Mesenteric fat pad (tissue), 1 donor: ENCODE data around the gene CES4A. TPM values are rescaled to one million over a fixed set of nuclear protein-coding genes. Genes with fewer than 3 reads are reported as not detected.
"Not testable (repeated sequence)": the region's sequence is repeated elsewhere in the genome, so short reads cannot be mapped to it uniquely, and the experiment has no call there.

Experiments
- DNase-seq: peaks from one replicate; pipeline ENCODE4 v3.0.0-alpha.2; 2020; ENCODE audit warnings: low spot score
- total RNA-seq: library from RNA; stranded (reverse); fragmentation: NEBNext Ultra II Directional; extraction: Animal tissue kit (Norgen Biotek cat#: 25700); gene quantifications from one replicate; pipeline ENCODE4 v1.2.1, GENCODE V29; 2021
- donor health status: DM: yes; HTN: yes; CAD: no.

Gene CES4A
- total RNA-seq, 1 donor from 2014 or later, result 12.5 TPM

DNA sequence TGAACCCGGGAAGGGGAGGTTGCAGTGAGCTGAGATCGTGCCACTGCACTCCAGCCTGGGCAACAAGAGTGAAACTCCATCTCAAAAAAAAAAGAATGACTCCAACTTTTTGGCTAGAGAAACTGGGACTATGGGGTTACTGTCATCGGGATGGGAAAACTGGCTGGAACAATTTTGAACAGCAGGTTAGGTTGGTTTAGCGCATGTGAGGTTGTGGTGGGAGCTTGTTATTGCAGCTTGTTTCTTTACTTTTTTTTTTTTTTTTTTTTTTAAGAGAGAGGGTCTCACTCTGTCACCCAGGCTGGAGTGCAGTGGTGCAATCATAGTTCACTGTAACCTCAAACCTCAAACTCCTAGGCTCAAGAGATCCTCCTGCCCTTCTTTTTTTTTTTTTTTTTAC, 53.1 kb downstream of the CES4A start:
- not testable (repeated sequence) for DNase-seq

DNA sequence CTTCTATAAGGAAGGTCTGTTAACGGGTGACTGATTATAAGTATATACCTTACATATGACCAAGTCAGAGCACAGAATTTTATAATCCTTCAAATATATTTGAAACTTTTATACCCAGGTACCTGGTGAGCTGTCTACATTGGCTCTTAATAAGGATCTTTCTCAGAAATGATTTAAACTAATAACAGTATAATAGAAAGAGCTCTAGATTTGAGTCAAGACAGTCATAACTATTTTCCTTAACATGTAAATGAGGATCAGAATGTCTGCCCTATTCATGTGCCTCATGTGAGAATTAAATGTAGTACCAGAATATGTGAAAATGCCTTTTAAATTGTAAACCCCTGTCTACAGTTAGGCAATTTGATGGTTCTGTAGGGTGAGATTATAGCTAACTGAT, 55.0 kb downstream of the CES4A start:
- no peak for DNase-seq

GRCh38 chr16:67050796-67051195, 62.4 kb downstream of the CES4A start:
- DNase-seq, result no peak

DNA sequence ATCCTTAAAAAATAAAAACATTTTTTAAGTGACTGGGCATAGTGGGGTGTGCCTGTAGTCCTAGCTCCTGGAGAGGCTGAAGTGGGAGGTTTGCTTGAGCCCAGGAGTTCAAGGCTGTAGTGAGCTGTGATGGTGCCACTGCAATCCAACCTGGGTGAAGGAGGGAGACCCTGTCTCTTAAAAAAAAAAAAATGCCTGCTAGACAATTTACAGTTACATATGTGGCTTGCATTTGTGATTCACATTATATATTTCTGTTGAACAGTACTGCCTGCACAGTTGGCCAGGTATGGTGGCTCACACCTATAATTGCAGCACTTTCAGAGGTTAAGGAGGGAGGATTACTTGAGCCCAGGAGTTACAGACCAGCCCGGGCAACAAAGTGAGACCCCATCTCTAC, 64.0 kb downstream of the CES4A start:
- DNase-seq, result no peak

DNA sequence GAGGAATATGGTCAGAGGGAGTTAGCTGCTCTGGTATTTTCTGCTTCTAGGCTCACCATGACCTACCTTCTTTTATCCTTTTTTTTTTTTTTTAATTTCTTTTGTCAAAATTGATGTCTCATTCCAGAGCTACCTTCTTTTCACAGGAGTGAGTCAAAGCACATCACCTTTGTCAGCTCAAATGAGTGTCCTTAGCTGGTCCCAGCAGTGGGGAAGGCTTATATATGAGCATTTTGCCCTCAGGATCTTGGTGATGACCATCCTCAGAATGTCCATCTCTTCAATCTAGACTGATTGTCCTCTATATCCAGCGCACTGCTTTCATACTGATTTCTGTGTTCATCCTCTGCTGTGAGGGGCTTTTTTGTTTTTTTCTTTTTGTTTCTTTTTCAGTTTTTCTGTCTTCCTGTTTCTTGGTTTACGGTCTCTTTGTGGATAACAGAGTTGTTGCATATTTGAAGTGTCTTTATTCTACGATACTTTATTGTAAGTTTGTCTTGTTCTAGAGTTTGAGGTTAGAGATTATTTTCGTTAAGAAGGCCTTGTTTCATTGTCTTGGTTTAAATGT, 65.5 kb downstream of the CES4A start:
- DNase-seq, result no peak

DNA sequence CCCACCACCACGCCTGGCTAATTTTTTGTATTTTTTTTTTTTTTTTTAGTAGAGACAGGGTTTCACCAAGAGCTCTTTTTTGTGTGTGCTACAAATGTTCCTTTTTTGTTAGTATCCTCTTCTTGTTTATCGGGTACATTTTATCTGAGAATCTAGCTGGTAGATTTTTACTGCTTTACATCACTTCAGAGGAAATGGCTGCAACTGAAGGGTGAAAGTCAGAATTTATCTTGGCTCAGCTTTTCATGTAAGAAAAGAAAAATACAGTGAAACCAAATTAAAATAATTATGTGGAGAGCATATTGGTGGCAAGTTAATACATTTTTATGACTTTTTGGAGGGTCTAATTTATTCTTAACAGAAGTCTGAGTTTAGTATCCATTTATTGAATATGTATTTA, 66.5 kb downstream of the CES4A start:
- DNase-seq, result no peak

GRCh38 chr16:67055712-67056487, 67.5 kb downstream of the CES4A start:
- DNase-seq, result no peak

Other genes starting within 250 kb of the CES4A start
- gene DYNC1LI2, start 237.0 kb upstream of the CES4A start, total RNA-seq, result 162 TPM
- not detected for gene TERB1, start 187.0 kb upstream of the CES4A start, total RNA-seq
- gene NAE1, start 157.6 kb upstream of the CES4A start, total RNA-seq, result 42.4 TPM
- gene CA7, start 144.2 kb upstream of the CES4A start, total RNA-seq, result not detected
- gene PDP2, start 108.1 kb upstream of the CES4A start, total RNA-seq, result 33.5 TPM
- not detected for gene CDH16, start 69.7 kb upstream of the CES4A start, total RNA-seq
- gene RRAD, start 63.1 kb upstream of the CES4A start, total RNA-seq, result 3.4 TPM
- 63.1 TPM for gene CIAO2B, start 54.2 kb upstream of the CES4A start, total RNA-seq
- 47.6 TPM for gene CES2, start 53.1 kb upstream of the CES4A start, total RNA-seq
- gene CES3, start 27.3 kb upstream of the CES4A start, total RNA-seq, result 0.55 TPM
- gene CBFB, start 40.6 kb downstream of the CES4A start, total RNA-seq, result 48.7 TPM
- 16.1 TPM for gene PHAF1, start 121.4 kb downstream of the CES4A start, total RNA-seq
- 14.0 TPM for gene B3GNT9, start 162.4 kb downstream of the CES4A start, total RNA-seq
- gene TRADD, start 171.3 kb downstream of the CES4A start, total RNA-seq, result 19.7 TPM
- 7.8 TPM for gene FBXL8, start 171.4 kb downstream of the CES4A start, total RNA-seq
- 29.7 TPM for gene HSF4, start 176.2 kb downstream of the CES4A start, total RNA-seq
- 31.3 TPM for gene NOL3, start 181.9 kb downstream of the CES4A start, total RNA-seq
- gene MATCAP1, start 195.4 kb downstream of the CES4A start, total RNA-seq, result 14.5 TPM
- gene EXOC3L1, start 201.5 kb downstream of the CES4A start, total RNA-seq, result 4.1 TPM
- 68.4 TPM for gene E2F4, start 203.6 kb downstream of the CES4A start, total RNA-seq
- 1.2 TPM for gene ELMO3, start 210.5 kb downstream of the CES4A start, total RNA-seq
- gene TMEM208, start 238.5 kb downstream of the CES4A start, total RNA-seq, result 36.5 TPM